A549 (cell line): ENCODE data around the gene SLC25A30. TPM values are rescaled to one million over a fixed set of nuclear protein-coding genes. Genes with fewer than 3 reads are reported as not detected.
"Not testable (repeated sequence)": the region's sequence is repeated elsewhere in the genome, so short reads cannot be mapped to it uniquely, and the experiment has no call there.

Experiments
- ATAC-seq, 2 experiments: fragments of 200-7000 bp in 1 of 2; fragments of >200 bp in 1 of 2; cut with Nextera tagmentation in 1 of 2; cut with Tn5 transposase in 1 of 2; 3 replicates each; pipeline versions ENCODE4 v1.8.0 to v1.9.1; 2018 to 2020; ENCODE audit warnings: mild to moderate bottlenecking in 1 of 2, moderate library complexity in 1 of 2
- CTCF ChIA-PET: fragments of 300-600 bp; sonication (Branson Sonifier 250); formaldehyde crosslinking; extraction: SDS; loops from one replicate; lab custom pipeline; 2021; ENCODE audit warnings: antibody characterized with exemption, inconsistent platforms; lab: Yijun Ruan, JAX
- POLR2A ChIA-PET: fragments of 350-600 bp; formaldehyde crosslinking; extraction: SDS; loops from one replicate; lab custom pipeline; 2021; ENCODE audit warnings: antibody characterized with exemption, inconsistent platforms; lab: Yijun Ruan, JAX
- DNase-seq, 2 experiments: peaks; one replicate each; pipeline versions ENCODE4 v3.0.0 to v3.0.0-alpha.2; 2011 to 2016; ENCODE audit warnings: low read depth in 1 of 2, low spot score in 1 of 2
- FAIRE-seq: peaks from 2 replicates; lab custom pipeline; 2011; peaks lifted over from hg19 to GRCh38; lab: Jason Lieb, UNC
- H3K27ac ChIP-seq, 2 experiments: fragments of >200 bp; sonication (Bioruptor Twin); formaldehyde crosslinking; 3 replicates each; pipeline ENCODE4 v1.5.1; 2016 to 2017
- H3K4me1 ChIP-seq: fragments of >200 bp; sonication (Bioruptor Twin); formaldehyde crosslinking; 3 replicates; pipeline ENCODE4 v1.6.1; 2016
- H3K4me2 ChIP-seq: fragments of >200 bp; sonication (Bioruptor Twin); formaldehyde crosslinking; 3 replicates; pipeline ENCODE4 v1.6.1; 2016
- H3K4me3 ChIP-seq: fragments of >200 bp; sonication (Bioruptor Twin); formaldehyde crosslinking; 3 replicates; pipeline ENCODE4 v1.5.1; 2016
- H3K9me3 ChIP-seq: fragments of >200 bp; sonication (Bioruptor Twin); formaldehyde crosslinking; 3 replicates; pipeline ENCODE4 v1.6.1; 2016
- BHLHE40 ChIP-seq: IDR thresholded peaks from 2 replicates; pipeline ENCODE4 v1.6.1; 2012; ENCODE audit warnings: low read depth, low read length, inconsistent platforms
- CHD4 ChIP-seq: fragments of 200-600 bp; sonication (generic); IDR thresholded peaks from 2 replicates; pipeline ENCODE4 v1.6.1; 2016; ENCODE audit warnings: antibody characterized with exemption, mild to moderate bottlenecking, borderline replicate concordance
- FOSL2 ChIP-seq, 2 experiments: fragments of 450-650 bp in 1 of 2; fragments of >200 bp in 1 of 2; sonication (Bioruptor Twin) in 1 of 2; formaldehyde crosslinking; IDR thresholded peaks; 2 replicates each; pipeline versions ENCODE4 v1.5.0 to v1.6.1; 2016 to 2020; ENCODE audit warnings: mild to moderate bottlenecking in 1 of 2, moderate library complexity in 1 of 2
- KDM1A ChIP-seq: fragments of 200-600 bp; sonication (generic); IDR thresholded peaks from 2 replicates; pipeline ENCODE4 v1.6.1; 2016; ENCODE audit warnings: low read depth, mild to moderate bottlenecking
- KDM5A ChIP-seq: fragments of 200-600 bp; sonication (generic); IDR thresholded peaks from 2 replicates; pipeline ENCODE4 v1.6.1; 2016; ENCODE audit warnings: antibody characterized with exemption, mild to moderate bottlenecking
- MAFK ChIP-seq: fragments of 450-650 bp; IDR thresholded peaks from 2 replicates; pipeline ENCODE4 v1.6.1; 2014; ENCODE audit not compliant: partially characterized antibody
- MAZ ChIP-seq: fragments of 150-350 bp; IDR thresholded peaks from 2 replicates; pipeline ENCODE4 v1.6.1; 2014; ENCODE audit warnings: antibody characterized with exemption, low read depth, low read length, borderline replicate concordance
- NR3C1 ChIP-seq: fragments of >200 bp; sonication (Bioruptor Twin); formaldehyde crosslinking; IDR thresholded peaks from 3 replicates; pipeline ENCODE4 v1.6.1; 2017
- PHF8 ChIP-seq: fragments of 200-600 bp; sonication (generic); IDR thresholded peaks from 2 replicates; pipeline ENCODE4 v1.6.1; 2016; ENCODE audit warnings: low read depth, mild to moderate bottlenecking, antibody characterized with exemption, moderate library complexity, borderline replicate concordance
- RAD21 ChIP-seq, 2 experiments: fragments of >200 bp in 1 of 2; sonication (Bioruptor Twin) in 1 of 2; formaldehyde crosslinking in 1 of 2; IDR thresholded peaks in 1 of 2; conservative IDR thresholded peaks in 1 of 2; 2 replicates in 1 of 2; 3 replicates in 1 of 2; pipeline ENCODE4 v1.6.1; 2012 to 2018; ENCODE audit warnings: inconsistent platforms in 1 of 2
- RCOR1 ChIP-seq: fragments of 150-350 bp; IDR thresholded peaks from 2 replicates; pipeline ENCODE4 v1.6.1; 2014; ENCODE audit warnings: antibody characterized with exemption, low read length, low read depth
- SMC3 ChIP-seq: fragments of >200 bp; sonication (Bioruptor Twin); formaldehyde crosslinking; IDR thresholded peaks from 3 replicates; pipeline ENCODE4 v1.6.1; 2018; ENCODE audit warnings: inconsistent platforms
- TP53 ChIP-seq: fragments of 250-450 bp; sonication (Bioruptor Pico); IDR thresholded peaks from 2 replicates; pipeline ENCODE4 v1.5.0; 2021; ENCODE audit warnings: mild to moderate bottlenecking, moderate library complexity
- ZC3H11A ChIP-seq: fragments of 450-650 bp; IDR thresholded peaks from 2 replicates; pipeline ENCODE4 v1.6.1; 2014; ENCODE audit warnings: antibody characterized with exemption, mild to moderate bottlenecking
- ZFP36 ChIP-seq: fragments of 450-650 bp; IDR thresholded peaks from 2 replicates; pipeline ENCODE4 v1.6.1; 2014; ENCODE audit warnings: borderline replicate concordance; ENCODE audit not compliant: partially characterized antibody
- ZSCAN20 ChIP-seq: fragments of 250-450 bp; sonication (Bioruptor Pico); IDR thresholded peaks from 2 replicates; pipeline ENCODE4 v1.8.0; 2022; ENCODE audit warnings: mild to moderate bottlenecking, moderate library complexity
- WGBS: methylation state at CpG from one replicate; pipeline ENCODE4 v1.1.6; 2017; ENCODE audit errors: missing lambda C conversion rate; 5-methylcytosine and 5-hydroxymethylcytosine counted together
- polyA plus RNA-seq, 4 experiments: library from polyadenylated mRNA; depleted of rRNA in 3 of 4; stranded (reverse); fragments of >200 nt; fragmentation: RNase III in 1 of 4; extraction: RNeasy Plus Mini Kit Qiagen cat#74134 plus additional on column Dnase treatment in 1 of 4; gene quantifications; 2 replicates in 3 of 4; 3 replicates in 1 of 4; pipeline ENCODE4 v1.2.3, GENCODE V29; 2011 to 2017
- TF ChIP-seq, protein P1 (sequence below): fragments of 450-650 bp; IDR thresholded peaks from 2 replicates; pipeline ENCODE4 v1.6.1; 2014; ENCODE audit warnings: antibody characterized with exemption
- TF ChIP-seq, protein P2 (sequence below): IDR thresholded peaks from 2 replicates; pipeline ENCODE4 v1.6.1; 2012
- TF ChIP-seq, protein P3 (sequence below): fragments of 150-350 bp; IDR thresholded peaks from 2 replicates; pipeline ENCODE4 v1.6.1; 2014; ENCODE audit warnings: low read depth, mild to moderate bottlenecking, low read length
- TF ChIP-seq, protein P4 (sequence below): fragments of >200 bp; sonication (Bioruptor Twin); formaldehyde crosslinking; IDR thresholded peaks from 2 replicates; pipeline ENCODE4 v1.6.1; 2016

Gene SLC25A30
- polyA plus RNA-seq, 2 of the 4 experiments (the other 2 are of a cell fraction), result 10.1 to 12.7 TPM

DNA sequence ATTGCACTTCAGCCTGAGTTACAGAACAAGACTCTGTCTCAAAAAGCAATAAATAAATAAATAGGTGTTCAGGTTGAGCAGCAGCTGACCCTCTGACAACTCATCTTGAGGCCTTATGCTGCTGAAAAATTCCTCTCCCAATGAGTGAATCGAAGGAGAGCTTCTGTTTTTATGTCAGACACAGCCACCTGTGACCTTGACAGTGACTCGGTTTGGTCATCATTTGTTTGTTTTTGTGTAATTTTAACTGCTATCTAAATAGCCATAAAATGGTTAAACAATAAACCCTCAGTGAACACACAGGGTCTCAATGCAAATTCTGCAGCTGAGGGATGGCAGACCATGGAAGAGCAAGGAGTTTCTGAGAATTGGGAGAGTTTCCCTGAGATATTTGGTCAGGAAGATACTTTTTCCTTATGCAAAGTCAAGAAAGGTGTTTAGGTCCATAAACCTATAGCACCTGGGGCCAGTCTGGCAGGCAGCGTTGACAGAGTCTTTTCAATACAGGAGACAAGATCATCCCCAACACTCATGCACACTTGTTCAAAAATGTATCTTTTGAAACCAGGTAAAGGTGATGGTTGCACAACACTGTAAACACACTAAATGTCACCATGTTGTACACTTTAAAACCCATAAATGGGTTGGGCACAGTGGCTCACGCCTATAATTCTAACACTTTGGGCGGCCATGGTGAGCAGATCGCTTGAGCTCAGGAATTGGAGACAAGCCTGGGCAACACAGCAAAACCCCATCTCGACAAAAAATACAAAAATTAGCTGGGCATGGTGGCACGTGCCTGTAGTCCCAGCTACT is 16.6 kb upstream of the SLC25A30 start:
- no peaks in the 10 kb centered on the region for H3K9me3 ChIP-seq
- FAIRE-seq (no peak), DNase-seq (no peak), ATAC-seq (no peak)
- no peak overlapping the region for H3K27ac ChIP-seq
- POLR2A ChIA-PET, result no interaction called here
- no peak overlapping the region for H3K4me2 ChIP-seq
- TF ChIP-seq SMC3 (no peak), ZSCAN20 (CRISPR knock-in tag) (no peak), MAZ (no peak)
- TF ChIP-seq, protein P1, sequence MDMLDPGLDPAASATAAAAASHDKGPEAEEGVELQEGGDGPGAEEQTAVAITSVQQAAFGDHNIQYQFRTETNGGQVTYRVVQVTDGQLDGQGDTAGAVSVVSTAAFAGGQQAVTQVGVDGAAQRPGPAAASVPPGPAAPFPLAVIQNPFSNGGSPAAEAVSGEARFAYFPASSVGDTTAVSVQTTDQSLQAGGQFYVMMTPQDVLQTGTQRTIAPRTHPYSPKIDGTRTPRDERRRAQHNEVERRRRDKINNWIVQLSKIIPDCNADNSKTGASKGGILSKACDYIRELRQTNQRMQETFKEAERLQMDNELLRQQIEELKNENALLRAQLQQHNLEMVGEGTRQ, result no peak
- TF ChIP-seq, protein P2, sequence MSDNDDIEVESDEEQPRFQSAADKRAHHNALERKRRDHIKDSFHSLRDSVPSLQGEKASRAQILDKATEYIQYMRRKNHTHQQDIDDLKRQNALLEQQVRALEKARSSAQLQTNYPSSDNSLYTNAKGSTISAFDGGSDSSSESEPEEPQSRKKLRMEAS, result no peak
- 0 out of 3 replicates have a peak, but pooled peaks cover under 1% of the 10 kb centered on the region for H3K4me1 ChIP-seq
- 58% methylated on average over 8 of the region's 8 CpGs for WGBS
- CTCF ChIA-PET, result interaction anchor here (0.6 kb wide), 1 partner anchor 25 kb away, joined by 4 read pairs; no protein-coding TSS in a partner anchor
- H3K4me3 ChIP-seq, result no peak overlapping the region

DNA sequence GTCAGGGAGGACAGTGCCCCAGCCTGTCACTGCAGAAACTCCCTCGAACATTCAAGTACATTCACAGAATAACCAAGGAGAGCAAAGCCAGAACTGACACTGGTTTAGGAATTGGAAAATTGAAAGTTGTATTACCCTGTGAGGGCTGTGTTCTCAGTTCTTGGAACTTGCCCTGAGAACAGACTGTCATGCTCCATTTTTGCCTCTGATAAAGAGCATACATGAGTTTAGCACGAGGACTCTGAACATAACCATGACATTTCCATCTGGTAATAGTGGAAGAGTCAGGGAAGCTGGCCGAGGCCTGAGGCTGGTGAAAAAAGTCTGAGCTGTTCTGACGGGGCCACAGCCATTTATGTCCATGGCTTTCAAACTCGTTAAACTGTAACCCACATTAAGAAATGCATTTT is 15.2 kb upstream of the SLC25A30 start:
- no peak for DNase-seq
- Histone ChIP-seq H3K9me3 (no peaks in the 10 kb centered on the region), H3K4me1 (no peaks in the 10 kb centered on the region), H3K4me3 (no peak overlapping the region), H3K4me2 (no peak overlapping the region), H3K27ac (no peak overlapping the region)
- CTCF ChIA-PET, result no interaction called here
- TF ChIP-seq CHD4 (no peak), TP53 (CRISPR knock-in tag) (no peak), FOSL2 (IDR thresholded peaks at IDR 0.05) (no peak), FOSL2 (CRISPR knock-in tag; IDR thresholded peaks at IDR 0.05) (no peak), BHLHE40 (no peak), RCOR1 (no peak), PHF8 (no peak), MAFK (no peak)
- TF ChIP-seq, protein P3, sequence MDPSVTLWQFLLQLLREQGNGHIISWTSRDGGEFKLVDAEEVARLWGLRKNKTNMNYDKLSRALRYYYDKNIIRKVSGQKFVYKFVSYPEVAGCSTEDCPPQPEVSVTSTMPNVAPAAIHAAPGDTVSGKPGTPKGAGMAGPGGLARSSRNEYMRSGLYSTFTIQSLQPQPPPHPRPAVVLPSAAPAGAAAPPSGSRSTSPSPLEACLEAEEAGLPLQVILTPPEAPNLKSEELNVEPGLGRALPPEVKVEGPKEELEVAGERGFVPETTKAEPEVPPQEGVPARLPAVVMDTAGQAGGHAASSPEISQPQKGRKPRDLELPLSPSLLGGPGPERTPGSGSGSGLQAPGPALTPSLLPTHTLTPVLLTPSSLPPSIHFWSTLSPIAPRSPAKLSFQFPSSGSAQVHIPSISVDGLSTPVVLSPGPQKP, result no peak
- TF ChIP-seq, protein P4, sequence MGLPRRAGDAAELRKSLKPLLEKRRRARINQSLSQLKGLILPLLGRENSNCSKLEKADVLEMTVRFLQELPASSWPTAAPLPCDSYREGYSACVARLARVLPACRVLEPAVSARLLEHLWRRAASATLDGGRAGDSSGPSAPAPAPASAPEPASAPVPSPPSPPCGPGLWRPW, result no peak
- WGBS, result 62% methylated on average over 5 of the region's 5 CpGs
- no peak for ATAC-seq
- FAIRE-seq, result no peak
- POLR2A ChIA-PET, result no interaction called here

DNA sequence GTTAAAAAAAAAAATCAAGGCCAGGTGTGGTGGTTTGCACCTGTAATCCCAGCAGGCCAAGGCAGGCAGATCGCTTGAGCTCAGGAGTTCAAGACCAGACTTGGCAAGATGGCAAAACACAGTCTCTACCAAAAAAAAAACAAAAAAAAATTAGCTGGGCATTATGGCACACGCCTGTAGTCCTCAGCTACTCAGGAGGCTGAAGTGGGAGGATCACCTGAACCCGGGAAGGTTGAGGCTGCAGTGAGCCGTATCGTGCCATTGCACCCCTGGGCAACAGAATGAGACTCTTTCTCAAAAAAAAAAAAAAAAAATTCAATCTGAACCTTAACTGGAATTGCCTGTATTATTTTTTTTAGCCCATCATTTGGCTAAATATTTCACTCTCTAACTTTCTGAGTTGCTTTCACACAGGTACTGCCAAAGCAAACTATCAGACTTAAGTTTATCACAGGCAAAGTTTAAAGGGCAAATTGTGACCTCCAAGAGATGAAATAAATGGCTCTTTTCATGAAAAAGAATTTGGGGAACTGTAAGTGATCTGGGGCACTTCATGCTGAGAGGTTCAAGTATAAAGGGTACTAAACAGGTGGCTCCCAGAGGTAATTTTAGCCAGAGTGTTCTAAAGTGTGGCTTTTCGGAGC is 14.7 kb upstream of the SLC25A30 start:
- FAIRE-seq, result no peak
- no peak for DNase-seq
- Histone ChIP-seq H3K4me3 (no peak overlapping the region), H3K4me1 (no peaks in the 10 kb centered on the region), H3K9me3 (no peaks in the 10 kb centered on the region), H3K4me2 (no peak overlapping the region), H3K27ac (no peak overlapping the region)
- WGBS, result 81% methylated on average over 6 of the region's 6 CpGs
- POLR2A ChIA-PET, result no interaction called here
- TF ChIP-seq NR3C1 (no peak), KDM5A (no peak), BHLHE40 (no peak), KDM1A (no peak), RAD21 (conservative IDR thresholded peaks at IDR 0.05 in 1 of 2, IDR thresholded peaks at IDR 0.05 in 1 of 2) (no peak), ZSCAN20 (CRISPR knock-in tag) (no peak), ZFP36 (no peak), PHF8 (no peak), ZC3H11A (no peak)
- no peak for ATAC-seq
- CTCF ChIA-PET, result no interaction called here

DNA sequence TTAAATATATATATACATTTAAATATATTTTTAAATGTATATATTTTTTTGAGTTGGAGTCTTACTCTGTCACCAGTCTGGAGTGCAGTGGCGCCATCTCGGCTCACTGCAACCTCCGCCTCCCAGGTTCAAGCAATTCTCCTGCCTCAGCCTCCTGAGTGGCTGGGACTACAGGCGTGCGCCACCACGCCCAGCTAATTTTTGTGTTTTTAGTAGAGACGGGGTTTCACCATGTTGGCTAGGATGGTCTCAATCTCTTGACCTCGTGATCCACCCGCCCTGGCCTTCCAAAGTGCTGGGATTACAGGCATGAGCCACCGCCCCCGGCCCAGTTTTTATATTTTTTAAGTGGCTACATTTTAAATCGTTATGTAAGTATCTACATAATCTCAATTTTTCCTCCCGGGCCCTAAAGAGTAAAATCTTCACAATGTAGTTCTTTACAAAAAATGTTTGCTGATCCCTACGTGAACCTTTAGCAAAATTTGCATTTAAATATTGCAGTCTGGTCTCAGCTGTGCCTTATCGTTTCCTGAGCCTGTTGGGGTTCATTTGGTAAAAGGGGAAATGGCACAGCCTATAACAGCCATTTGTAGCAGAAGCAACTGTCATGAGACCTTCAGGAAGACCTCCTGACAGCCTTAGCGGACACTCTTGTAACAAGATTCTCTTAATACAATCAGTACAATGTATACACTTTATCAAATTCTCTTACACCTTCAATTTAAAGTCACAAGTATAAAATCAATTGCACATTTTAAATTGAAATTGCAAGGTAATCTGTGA is 8.1 kb upstream of the SLC25A30 start:
- ATAC-seq, DNase-seq, POLR2A ChIA-PET, H3K4me2 ChIP-seq, H3K4me3 ChIP-seq, H3K27ac ChIP-seq, FAIRE-seq, H3K9me3 ChIP-seq, H3K4me1 ChIP-seq, CTCF ChIA-PET: not testable (repeated sequence)
- WGBS, result 83% methylated on average over 16 of the region's 16 CpGs
